DND-41 (cell line): ENCODE data around the gene BRINP1.

Experiments used
- ATAC-seq: fragments of 200-7000 bp; cut with Tn5 transposase; 3 replicates; pipeline ENCODE4 v1.9.1; 2021; ENCODE audit warnings: low read depth; ENCODE audit not compliant: insufficient read depth
- DNase-seq: peaks from one replicate; pipeline ENCODE4 v3.0.0-alpha.2; 2020
- H2AFZ ChIP-seq: 2 replicates; pipeline ENCODE4 v1.6.0; 2012; ENCODE audit warnings: low read depth, low read length
- H3K27ac ChIP-seq: 2 replicates; pipeline ENCODE4 v1.5.1; 2012; ENCODE audit warnings: low read length, inconsistent platforms
- H3K27me3 ChIP-seq: fragments of 200-600 bp; sonication (generic); 2 replicates; pipeline ENCODE4 v1.6.0; 2012; ENCODE audit warnings: low read length, mild to moderate bottlenecking, inconsistent platforms; ENCODE audit not compliant: insufficient read depth, poor library complexity
- H3K36me3 ChIP-seq: 2 replicates; pipeline ENCODE4 v1.5.1; 2012; ENCODE audit warnings: low read length, inconsistent platforms; ENCODE audit not compliant: insufficient read depth
- H3K4me1 ChIP-seq: 2 replicates; pipeline ENCODE4 v1.5.1; 2012; ENCODE audit warnings: mild to moderate bottlenecking, low read length; ENCODE audit not compliant: insufficient read depth
- H3K4me2 ChIP-seq: 2 replicates; pipeline ENCODE4 v1.6.0; 2012; ENCODE audit warnings: mild to moderate bottlenecking, moderate library complexity, low read length, inconsistent platforms; ENCODE audit not compliant: insufficient read depth
- H3K4me3 ChIP-seq, 2 experiments: fragments of 200-600 bp in 1 of 2; shearing (Covaris generic) in 1 of 2; 2 replicates each; pipeline ENCODE4 v1.5.1; 2012 to 2016; ENCODE audit warnings: inconsistent platforms in 2 of 2, low read length in 2 of 2, mild to moderate bottlenecking in 2 of 2, low read depth in 1 of 2, moderate library complexity in 1 of 2
- H3K79me2 ChIP-seq: 2 replicates; pipeline ENCODE4 v1.6.0; 2012; ENCODE audit warnings: low read length, inconsistent platforms; ENCODE audit not compliant: insufficient read depth
- H3K9ac ChIP-seq: 2 replicates; pipeline ENCODE4 v1.6.0; 2012; ENCODE audit warnings: low read depth, mild to moderate bottlenecking, inconsistent platforms, low read length, moderate library complexity
- H3K9me3 ChIP-seq: 2 replicates; pipeline ENCODE4 v1.5.1; 2012; ENCODE audit warnings: low read length, moderate library complexity, mild to moderate bottlenecking, inconsistent platforms; ENCODE audit not compliant: insufficient read depth, severe bottlenecking
- H4K20me1 ChIP-seq: 2 replicates; pipeline ENCODE4 v1.6.0; 2012; ENCODE audit warnings: low read length; ENCODE audit not compliant: insufficient read depth
- EZH2 ChIP-seq: IDR thresholded peaks from 3 replicates; pipeline ENCODE4 v1.6.1; 2012; ENCODE audit warnings: borderline replicate concordance, low read depth, mild to moderate bottlenecking, moderate library complexity, low read length, inconsistent platforms; ENCODE audit not compliant: severe bottlenecking
- TF ChIP-seq, protein P1 (sequence below): IDR thresholded peaks from 2 replicates; pipeline ENCODE4 v1.5.1; 2012; ENCODE audit warnings: borderline replicate concordance, low read length, moderate library complexity, mild to moderate bottlenecking; ENCODE audit not compliant: poor library complexity, severe bottlenecking; ENCODE audit errors: extremely low read depth

The BRINP1 gene

DNA sequence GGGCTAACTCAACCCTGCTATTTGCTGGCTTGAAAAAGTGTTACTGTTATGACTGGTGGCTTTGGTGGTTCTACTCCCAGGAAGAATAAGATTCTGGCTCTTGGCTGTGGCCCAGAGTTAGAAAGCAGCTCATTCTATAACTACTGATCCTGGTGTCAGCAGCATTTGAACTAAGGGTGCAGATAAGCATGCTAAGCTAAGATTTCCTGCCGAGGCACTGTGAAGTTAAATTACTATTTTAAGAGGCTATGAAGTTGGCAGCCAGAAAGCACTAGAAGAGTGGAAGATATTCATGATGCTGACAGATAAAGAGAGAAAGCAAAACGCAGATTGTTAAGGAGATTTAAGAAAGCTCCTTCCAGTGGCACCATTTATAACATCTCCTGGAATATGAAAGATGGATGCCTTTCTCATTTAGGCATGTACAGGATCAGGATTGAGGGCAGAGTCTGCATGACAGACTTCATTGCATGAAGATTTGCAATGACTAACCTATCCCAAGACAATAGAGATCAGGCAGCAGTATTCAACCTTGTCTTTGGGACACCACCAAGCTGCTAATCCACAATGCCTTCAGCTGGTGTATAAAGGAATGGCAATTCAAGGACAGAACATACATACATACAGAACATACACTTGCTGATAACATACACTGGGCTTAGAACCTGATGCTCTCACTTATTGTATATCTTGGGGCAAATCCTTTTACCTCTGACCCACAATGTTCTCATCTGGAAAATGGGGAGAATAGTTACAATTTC is 11.7 kb downstream of the BRINP1 start:
- ATAC-seq (no peak), DNase-seq (no peak)
- H3K4me3 ChIP-seq = no peak overlapping the region
- no peaks in the 10 kb centered on the region for H3K79me2 ChIP-seq
- no peak overlapping the region for H3K9ac ChIP-seq
- no peaks in the 10 kb centered on the region for H3K36me3 ChIP-seq
- no peak overlapping the region for H3K4me2 ChIP-seq
- no peaks in the 10 kb centered on the region for H3K4me1 ChIP-seq
- no peaks in the 10 kb centered on the region for H3K27me3 ChIP-seq
- no peak overlapping the region for H2AFZ ChIP-seq
- H3K27ac ChIP-seq = no peak overlapping the region
- TF ChIP-seq, protein P1, sequence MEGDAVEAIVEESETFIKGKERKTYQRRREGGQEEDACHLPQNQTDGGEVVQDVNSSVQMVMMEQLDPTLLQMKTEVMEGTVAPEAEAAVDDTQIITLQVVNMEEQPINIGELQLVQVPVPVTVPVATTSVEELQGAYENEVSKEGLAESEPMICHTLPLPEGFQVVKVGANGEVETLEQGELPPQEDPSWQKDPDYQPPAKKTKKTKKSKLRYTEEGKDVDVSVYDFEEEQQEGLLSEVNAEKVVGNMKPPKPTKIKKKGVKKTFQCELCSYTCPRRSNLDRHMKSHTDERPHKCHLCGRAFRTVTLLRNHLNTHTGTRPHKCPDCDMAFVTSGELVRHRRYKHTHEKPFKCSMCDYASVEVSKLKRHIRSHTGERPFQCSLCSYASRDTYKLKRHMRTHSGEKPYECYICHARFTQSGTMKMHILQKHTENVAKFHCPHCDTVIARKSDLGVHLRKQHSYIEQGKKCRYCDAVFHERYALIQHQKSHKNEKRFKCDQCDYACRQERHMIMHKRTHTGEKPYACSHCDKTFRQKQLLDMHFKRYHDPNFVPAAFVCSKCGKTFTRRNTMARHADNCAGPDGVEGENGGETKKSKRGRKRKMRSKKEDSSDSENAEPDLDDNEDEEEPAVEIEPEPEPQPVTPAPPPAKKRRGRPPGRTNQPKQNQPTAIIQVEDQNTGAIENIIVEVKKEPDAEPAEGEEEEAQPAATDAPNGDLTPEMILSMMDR = no peak
- TF ChIP-seq EZH2 = no peak
- H3K9me3 ChIP-seq = no peaks in the 10 kb centered on the region
- H4K20me1 ChIP-seq = no peaks in the 10 kb centered on the region

DNA sequence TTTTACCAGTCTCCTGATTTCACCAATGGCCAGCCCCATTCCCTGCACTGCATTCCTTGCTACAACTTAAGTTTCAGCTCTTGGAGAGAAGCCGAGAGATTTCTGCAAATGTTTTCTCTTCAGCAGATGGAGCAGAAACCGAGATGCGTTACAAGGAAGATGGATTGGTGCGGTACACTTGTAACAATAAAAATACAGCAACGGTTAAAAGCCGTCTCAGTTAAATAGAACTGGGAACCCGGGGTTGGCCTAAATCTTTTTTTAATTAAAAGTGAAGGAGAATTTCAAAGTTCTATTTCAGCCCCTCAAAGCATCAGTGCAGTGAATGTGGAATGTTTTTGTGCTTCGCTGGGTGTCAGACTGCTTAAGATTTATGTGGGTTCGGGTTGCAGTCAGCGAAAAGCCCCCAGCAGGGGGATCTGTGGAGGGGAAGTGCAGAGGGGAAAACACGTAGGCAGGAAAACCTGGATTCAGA is 19.8 kb downstream of the BRINP1 start:
- no peak for DNase-seq
- Histone ChIP-seq H3K79me2 (no peaks in the 10 kb centered on the region), H3K36me3 (no peaks in the 10 kb centered on the region), H4K20me1 (no peaks in the 10 kb centered on the region), H3K9me3 (no peaks in the 10 kb centered on the region), H3K9ac (no peak overlapping the region), H3K4me1 (no peaks in the 10 kb centered on the region), H2AFZ (no peak overlapping the region), H3K27me3 (no peaks in the 10 kb centered on the region), H3K4me3 (no peak overlapping the region), H3K4me2 (no peak overlapping the region), H3K27ac (no peak overlapping the region)
- TF ChIP-seq EZH2 = no peak
- TF ChIP-seq, protein P1 = no peak
- ATAC-seq = no peak

DNA sequence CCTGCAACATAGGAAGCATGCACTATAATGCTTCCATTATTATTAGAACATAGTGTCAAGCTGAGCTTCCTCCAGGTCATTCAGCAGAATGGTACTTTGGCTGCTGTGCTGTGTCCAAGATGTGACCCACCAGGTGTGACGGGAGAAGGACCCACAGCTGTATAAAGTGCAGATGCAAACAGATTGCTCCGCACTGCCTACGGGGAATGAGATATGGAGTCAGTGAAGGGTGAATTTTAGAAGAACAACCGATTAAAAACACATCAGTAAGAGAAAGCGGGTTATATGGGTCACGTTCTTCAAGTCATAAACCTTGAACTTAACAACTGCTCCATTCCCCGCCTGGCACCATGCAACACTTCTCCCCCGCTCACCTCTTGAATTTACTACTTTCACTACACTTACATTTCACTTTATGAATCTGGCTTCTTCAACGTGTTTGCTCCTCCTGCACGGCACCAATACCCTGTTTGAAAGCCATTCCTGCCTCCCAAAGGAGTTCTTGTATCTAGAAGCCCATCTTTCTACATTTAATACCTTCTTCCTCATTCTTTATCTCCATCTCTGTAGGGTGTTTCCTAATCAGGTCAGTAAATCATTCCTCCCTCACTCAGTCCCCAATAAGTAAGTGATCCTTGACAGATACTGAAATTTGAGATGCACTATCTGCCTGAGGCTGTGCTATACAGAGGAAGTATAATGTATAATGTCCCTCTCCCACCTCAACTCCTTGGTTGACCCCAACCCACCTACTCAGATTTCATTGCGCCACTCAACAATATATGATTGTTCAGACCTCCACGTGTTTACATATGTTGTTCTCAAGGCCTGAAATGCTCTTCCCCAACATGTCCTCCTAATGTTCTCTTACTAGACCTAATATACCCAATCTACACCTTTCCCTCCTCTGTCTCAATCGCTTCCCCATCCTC is 25.9 kb downstream of the BRINP1 start:
- no peaks in the 10 kb centered on the region for H3K79me2 ChIP-seq
- ATAC-seq (no peak), DNase-seq (no peak)
- no peaks in the 10 kb centered on the region for H4K20me1 ChIP-seq
- no peak for TF ChIP-seq EZH2
- TF ChIP-seq, protein P1 = no peak
- no peaks in the 10 kb centered on the region for H3K9me3 ChIP-seq
- no peak overlapping the region for H3K27ac ChIP-seq
- H2AFZ ChIP-seq = no peak overlapping the region
- H3K4me2 ChIP-seq = no peak overlapping the region
- H3K27me3 ChIP-seq = no peaks in the 10 kb centered on the region
- H3K4me1 ChIP-seq = no peaks in the 10 kb centered on the region
- H3K9ac ChIP-seq = no peak overlapping the region
- no peak overlapping the region for H3K4me3 ChIP-seq
- no peaks in the 10 kb centered on the region for H3K36me3 ChIP-seq
